ELF-1 (cell line): ENCODE measurements around the gene ADORA2A.
A peak's percentile ranks its signal among the peaks of the same experiment; 100 is the strongest.

Experiments
- DNase-seq: peaks from one replicate; pipeline ENCODE4 v3.0.0-alpha.2; 2016; ENCODE audit warnings: low read depth, low spot score

ADORA2A gene

GRCh38 chr22:24418786-24419474, 8.5 kb upstream of the ADORA2A start:
- DNase-seq = no peak

GRCh38 chr22:24419475-24419850, 7.9 kb upstream of the ADORA2A start:
- no peak for DNase-seq

- DNase-seq = peak; percentile 37
These were observed 7.1 kb upstream of the ADORA2A start for GRCh38 chr22:24420072-24420976.

- no peak for DNase-seq
These were observed 6.4 kb upstream of the ADORA2A start for GRCh38 chr22:24420977-24421343.

- peak; percentile 85 for DNase-seq
These were observed 5.9 kb upstream of the ADORA2A start for GRCh38 chr22:24421428-24421931.

- DNase-seq = peak; percentile 75
These were observed 5.2 kb upstream of the ADORA2A start for GRCh38 chr22:24422102-24422665.

GRCh38 chr22:24423519-24424000, 3.8 kb upstream of the ADORA2A start:
- DNase-seq = peak; percentile 51

GRCh38 chr22:24424001-24424900, 3.1 kb upstream of the ADORA2A start:
- peak; percentile 34 for DNase-seq

- no peak for DNase-seq
These were observed 2.3 kb upstream of the ADORA2A start for GRCh38 chr22:24424901-24425775.

- DNase-seq = no peak
These were observed 963 bp upstream of the ADORA2A start for GRCh38 chr22:24426436-24426835.

- DNase-seq = no peak
These were observed 424 bp upstream of the ADORA2A start for GRCh38 chr22:24426851-24427499.

- no peak for DNase-seq
These were observed 1.5 kb downstream of the ADORA2A start for GRCh38 chr22:24428751-24429410.

- DNase-seq = peak; percentile 78
These were observed 2.3 kb downstream of the ADORA2A start for GRCh38 chr22:24429411-24430365.

GRCh38 chr22:24430431-24431308, 3.3 kb downstream of the ADORA2A start:
- no peak for DNase-seq

- no peak for DNase-seq
These were observed 4.1 kb downstream of the ADORA2A start for GRCh38 chr22:24431309-24432034.
